MV-4-11 (cell line): ENCODE results near the gene RRAGD.

Source experiments
- DNase-seq: peaks from one replicate; lab custom pipeline; 2025; lab: John Stamatoyannopoulos, UW

Gene RRAGD

GRCh38 chr6:89375427-89376267 is 36.4 kb downstream of the RRAGD start:
- DNase-seq = peak; percentile 95

GRCh38 chr6:89372506-89372901 is 39.6 kb downstream of the RRAGD start:
- no peak for DNase-seq

- peak; percentile 73 for DNase-seq
Observed at GRCh38 chr6:89371849-89372505, 40.1 kb downstream of the RRAGD start.

GRCh38 chr6:89368999-89369398 is 43.1 kb downstream of the RRAGD start:
- no peak for DNase-seq

- DNase-seq = peak; percentile 32
Observed at GRCh38 chr6:89368107-89368506, 44.0 kb downstream of the RRAGD start.

- DNase-seq = peak; percentile 19
Observed at GRCh38 chr6:89364586-89364985, 47.5 kb downstream of the RRAGD start.

- peak; percentile 28 for DNase-seq
Observed at GRCh38 chr6:89361171-89361570, 50.9 kb downstream of the RRAGD start.

GRCh38 chr6:89360415-89360999 is 51.6 kb downstream of the RRAGD start:
- DNase-seq = peak; percentile 78

GRCh38 chr6:89359561-89359960 is 52.5 kb downstream of the RRAGD start:
- peak; percentile 43 for DNase-seq

GRCh38 chr6:89357390-89357789 is 54.7 kb downstream of the RRAGD start:
- peak; percentile 19 for DNase-seq

- DNase-seq = no peak
Observed at GRCh38 chr6:89356642-89357170, 55.4 kb downstream of the RRAGD start.

- no peak for DNase-seq
Observed at GRCh38 chr6:89355511-89356194, 56.4 kb downstream of the RRAGD start.

GRCh38 chr6:89353702-89354392 is 58.2 kb downstream of the RRAGD start:
- no peak for DNase-seq

- DNase-seq = no peak
Observed at GRCh38 chr6:89353118-89353556, 58.9 kb downstream of the RRAGD start.

- peak; percentile 75 for DNase-seq
Observed at GRCh38 chr6:89352278-89353117, 59.6 kb downstream of the RRAGD start, which contains the start of gene UBE2J1. UBE2J1 (minus strand) TSS chr6:89352722; CDS start chr6:89352569, 153 bp downstream.

- DNase-seq = no peak
Observed at GRCh38 chr6:89351671-89352277, 60.3 kb downstream of the RRAGD start.

GRCh38 chr6:89350281-89350966 is 61.6 kb downstream of the RRAGD start:
- DNase-seq = peak; percentile 98

GRCh38 chr6:89348372-89348771 is 63.7 kb downstream of the RRAGD start:
- no peak for DNase-seq

- DNase-seq = no peak
Observed at GRCh38 chr6:89347825-89348224, 64.2 kb downstream of the RRAGD start.
